ENCODE results near the gene SLC13A3.

The SLC13A3 gene

DNA sequence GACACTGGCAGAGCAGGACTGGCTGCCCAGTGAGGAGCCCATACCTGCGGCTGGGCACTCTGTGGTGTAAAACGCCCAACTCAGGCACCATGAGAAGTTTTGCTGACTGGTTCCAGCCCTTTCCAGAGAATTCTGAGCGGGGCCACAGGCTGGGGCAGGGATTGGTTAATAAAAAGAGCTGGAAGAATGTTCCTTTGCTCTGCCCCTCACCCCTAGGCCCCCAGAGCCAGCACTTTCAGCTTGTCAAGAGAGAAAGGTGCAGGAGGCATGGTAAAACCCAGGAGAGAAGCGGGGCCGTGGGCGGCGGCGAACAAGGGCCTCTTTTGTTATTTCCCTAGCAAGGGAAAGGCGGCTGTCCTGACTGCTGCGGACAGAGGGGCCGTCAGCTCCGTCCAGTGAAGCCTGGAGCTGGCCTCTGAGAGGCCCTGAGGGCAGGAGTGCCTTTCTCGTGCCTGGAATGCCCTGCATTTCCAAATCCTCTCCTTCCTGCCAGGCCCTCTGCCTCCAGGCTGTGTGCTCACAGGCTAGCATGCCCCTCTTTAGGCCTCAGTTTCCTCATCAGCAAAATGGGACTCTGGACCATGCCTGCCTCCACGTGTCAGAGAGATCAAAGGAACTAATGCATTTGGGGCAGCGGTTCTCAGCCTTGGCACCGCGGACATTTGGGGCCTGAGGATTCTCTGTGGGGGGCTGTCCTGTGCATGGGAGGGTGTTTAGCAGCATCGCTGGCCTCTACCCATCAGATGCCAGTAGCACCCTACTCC lies 12.9 kb downstream of the SLC13A3 start:
- DNase-seq (ENCODE audit: low read depth) = no peak
- no peak overlapping the region for H3K4me3 ChIP-seq (ENCODE audit: control insufficient read depth, low read depth, low read length)
- TF ChIP-seq, protein P1, sequence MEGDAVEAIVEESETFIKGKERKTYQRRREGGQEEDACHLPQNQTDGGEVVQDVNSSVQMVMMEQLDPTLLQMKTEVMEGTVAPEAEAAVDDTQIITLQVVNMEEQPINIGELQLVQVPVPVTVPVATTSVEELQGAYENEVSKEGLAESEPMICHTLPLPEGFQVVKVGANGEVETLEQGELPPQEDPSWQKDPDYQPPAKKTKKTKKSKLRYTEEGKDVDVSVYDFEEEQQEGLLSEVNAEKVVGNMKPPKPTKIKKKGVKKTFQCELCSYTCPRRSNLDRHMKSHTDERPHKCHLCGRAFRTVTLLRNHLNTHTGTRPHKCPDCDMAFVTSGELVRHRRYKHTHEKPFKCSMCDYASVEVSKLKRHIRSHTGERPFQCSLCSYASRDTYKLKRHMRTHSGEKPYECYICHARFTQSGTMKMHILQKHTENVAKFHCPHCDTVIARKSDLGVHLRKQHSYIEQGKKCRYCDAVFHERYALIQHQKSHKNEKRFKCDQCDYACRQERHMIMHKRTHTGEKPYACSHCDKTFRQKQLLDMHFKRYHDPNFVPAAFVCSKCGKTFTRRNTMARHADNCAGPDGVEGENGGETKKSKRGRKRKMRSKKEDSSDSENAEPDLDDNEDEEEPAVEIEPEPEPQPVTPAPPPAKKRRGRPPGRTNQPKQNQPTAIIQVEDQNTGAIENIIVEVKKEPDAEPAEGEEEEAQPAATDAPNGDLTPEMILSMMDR (conservative IDR thresholded peaks at IDR 0.05; ENCODE audit: control insufficient read depth, insufficient read depth, low read depth, low read length) = no peak

DNA sequence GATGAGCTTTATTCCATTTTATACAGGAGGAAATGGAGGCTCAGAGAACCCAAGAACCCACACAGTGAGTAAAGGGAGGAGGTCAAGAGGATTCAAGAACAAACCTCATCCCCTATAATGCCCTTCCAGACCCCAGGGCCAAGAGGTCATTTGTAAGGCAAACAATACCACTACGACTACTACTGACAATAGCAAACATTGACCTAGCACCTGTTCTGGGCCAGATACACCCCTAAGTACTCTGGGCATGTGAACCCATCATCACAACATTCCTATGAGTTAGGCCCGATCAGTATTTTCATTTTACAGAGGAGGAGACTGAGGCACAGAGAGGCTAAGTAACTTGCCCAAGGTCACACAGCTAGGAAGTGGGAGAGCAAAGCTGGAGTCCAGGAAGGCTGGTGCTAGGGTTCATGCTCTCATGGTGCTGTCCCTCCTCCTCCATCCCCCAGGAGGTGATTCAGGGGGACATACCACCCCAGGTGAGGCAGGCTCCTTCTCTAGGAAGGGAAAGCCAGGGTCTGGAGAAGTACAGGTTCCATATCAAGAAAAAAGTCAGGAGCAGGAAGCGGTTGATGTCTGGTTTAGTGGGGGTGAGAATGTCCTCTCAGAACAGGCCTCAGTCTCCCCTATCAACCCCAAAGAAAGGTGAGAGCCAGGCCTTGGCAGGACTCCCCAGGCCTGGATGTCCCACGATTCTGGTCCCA lies 13.7 kb downstream of the SLC13A3 start:
- H3K4me3 ChIP-seq (ENCODE audit: control insufficient read depth, low read depth, low read length) = no peak overlapping the region
- DNase-seq (ENCODE audit: low read depth) = no peak
- TF ChIP-seq, protein P1 (conservative IDR thresholded peaks at IDR 0.05; ENCODE audit: control insufficient read depth, insufficient read depth, low read depth, low read length) = no peak

DNA sequence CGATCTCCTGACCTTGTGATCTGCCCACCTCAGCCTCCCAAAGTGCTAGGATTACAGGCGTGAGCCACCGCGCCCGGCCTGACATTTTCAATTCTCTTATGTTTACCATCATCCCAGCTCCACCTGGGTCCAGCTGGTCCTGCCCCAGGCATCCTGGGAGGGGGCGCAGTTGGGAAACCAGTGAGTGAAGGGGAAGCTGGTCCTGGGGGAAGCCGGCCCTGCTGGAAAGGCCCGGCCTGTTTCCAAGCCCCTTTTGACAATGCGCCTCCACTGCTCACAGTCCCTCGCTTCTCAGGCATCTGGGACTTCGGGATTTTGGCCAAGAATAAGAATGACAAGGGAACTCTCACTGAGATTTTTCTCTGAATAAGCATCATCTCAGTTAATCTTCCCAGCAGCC lies 14.2 kb downstream of the SLC13A3 start:
- H3K4me3 ChIP-seq (ENCODE audit: control insufficient read depth, low read depth, low read length) = no peak overlapping the region
- TF ChIP-seq, protein P1 (conservative IDR thresholded peaks at IDR 0.05; ENCODE audit: control insufficient read depth, insufficient read depth, low read depth, low read length) = no peak
- DNase-seq (ENCODE audit: low read depth) = no peak

DNA sequence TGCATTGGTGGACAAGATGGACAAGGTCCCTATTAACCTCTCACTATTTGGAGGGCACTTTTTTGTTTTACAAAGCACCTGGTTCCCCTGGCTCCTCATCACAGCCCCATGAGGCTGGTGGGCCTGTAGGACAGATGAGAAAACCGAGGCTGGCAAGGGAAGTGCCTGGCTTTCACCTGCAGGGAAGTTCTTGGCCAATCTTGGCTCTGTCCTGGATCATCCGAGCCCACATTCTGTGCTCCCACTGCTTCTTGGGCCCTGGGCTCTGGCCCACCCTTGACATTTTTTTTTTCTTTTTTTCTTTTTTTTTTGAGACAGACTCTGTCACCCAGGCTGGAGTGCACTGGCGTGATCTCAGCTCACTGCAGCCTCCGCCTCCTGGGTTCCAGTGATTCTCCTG lies 14.7 kb downstream of the SLC13A3 start:
- TF ChIP-seq, protein P1 (conservative IDR thresholded peaks at IDR 0.05; ENCODE audit: control insufficient read depth, insufficient read depth, low read depth, low read length) = no peak
- DNase-seq (ENCODE audit: low read depth) = no peak

DNA sequence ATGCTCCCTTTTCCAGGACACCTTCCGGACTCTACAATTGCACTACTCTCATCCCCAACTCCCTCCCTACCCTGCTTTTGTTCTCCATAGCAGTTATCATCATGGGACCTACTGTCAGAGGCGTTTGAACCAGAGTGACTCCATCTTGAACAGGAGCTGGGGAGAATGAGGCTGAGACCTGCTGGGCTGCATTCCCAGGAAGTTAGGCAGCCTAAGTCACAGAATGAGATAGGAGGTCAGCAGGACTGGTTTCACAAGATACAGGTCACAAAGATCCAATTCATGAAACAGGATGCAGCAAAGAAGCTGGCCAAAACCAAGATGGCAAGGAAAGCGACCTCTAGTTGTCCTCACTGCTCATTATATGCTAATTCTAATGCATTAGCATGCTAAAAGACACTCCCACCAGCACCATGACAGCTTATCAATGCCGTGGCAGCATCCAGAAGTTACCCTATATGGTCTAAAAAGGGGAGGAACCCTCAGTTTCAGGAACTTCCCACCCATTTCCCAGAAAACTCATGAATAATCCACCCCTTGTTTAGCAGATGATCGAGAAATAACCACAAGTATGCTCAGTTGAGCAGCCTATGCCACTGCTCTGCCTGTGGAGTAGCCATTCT lies 15.6 kb downstream of the SLC13A3 start:
- TF ChIP-seq, protein P1 (conservative IDR thresholded peaks at IDR 0.05; ENCODE audit: control insufficient read depth, insufficient read depth, low read depth, low read length) = no peak
- H3K4me3 ChIP-seq (ENCODE audit: control insufficient read depth, low read depth, low read length) = no peak overlapping the region
- peak; percentile 6 for DNase-seq (ENCODE audit: low read depth)

More for the DNA sequence above, 14.7 kb downstream of the SLC13A3 start:
- no peak overlapping the region for H3K4me3 ChIP-seq (ENCODE audit: control insufficient read depth, low read depth, low read length)

DNA sequence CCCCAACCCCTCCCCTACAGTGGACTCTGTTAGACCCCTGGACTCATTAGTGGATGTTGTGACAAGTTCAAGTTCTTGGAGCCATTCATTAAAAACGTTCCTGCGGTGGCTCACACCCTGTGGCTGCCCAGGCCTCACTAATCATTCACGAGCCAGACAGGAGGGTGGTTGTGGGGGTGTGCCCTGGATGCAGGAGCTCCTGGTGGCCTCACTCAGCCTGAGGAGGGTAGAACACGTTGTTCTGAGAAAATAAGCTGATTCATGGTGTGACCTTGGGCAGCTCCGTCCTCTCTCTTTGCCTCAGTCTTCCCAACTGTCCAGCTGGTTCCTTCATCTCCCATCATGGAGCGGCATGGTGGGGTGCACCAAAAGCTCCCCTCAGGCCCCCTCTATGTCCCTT lies 16.7 kb downstream of the SLC13A3 start:
- TF ChIP-seq, protein P1 (conservative IDR thresholded peaks at IDR 0.05; ENCODE audit: control insufficient read depth, insufficient read depth, low read depth, low read length) = no peak
- no peak overlapping the region for H3K4me3 ChIP-seq (ENCODE audit: control insufficient read depth, low read depth, low read length)
- no peak for DNase-seq (ENCODE audit: low read depth)
